Inflammatory macrophage treated with lipopolysaccharide for 1 hour (primary cell): Measurements from ENCODE around the gene INPP5F.

Experiments used
- DNase-seq, 2 donors: peaks; one replicate each; pipeline ENCODE4 v3.0.0-alpha.2; 2020 to 2022

Gene INPP5F, protein sequence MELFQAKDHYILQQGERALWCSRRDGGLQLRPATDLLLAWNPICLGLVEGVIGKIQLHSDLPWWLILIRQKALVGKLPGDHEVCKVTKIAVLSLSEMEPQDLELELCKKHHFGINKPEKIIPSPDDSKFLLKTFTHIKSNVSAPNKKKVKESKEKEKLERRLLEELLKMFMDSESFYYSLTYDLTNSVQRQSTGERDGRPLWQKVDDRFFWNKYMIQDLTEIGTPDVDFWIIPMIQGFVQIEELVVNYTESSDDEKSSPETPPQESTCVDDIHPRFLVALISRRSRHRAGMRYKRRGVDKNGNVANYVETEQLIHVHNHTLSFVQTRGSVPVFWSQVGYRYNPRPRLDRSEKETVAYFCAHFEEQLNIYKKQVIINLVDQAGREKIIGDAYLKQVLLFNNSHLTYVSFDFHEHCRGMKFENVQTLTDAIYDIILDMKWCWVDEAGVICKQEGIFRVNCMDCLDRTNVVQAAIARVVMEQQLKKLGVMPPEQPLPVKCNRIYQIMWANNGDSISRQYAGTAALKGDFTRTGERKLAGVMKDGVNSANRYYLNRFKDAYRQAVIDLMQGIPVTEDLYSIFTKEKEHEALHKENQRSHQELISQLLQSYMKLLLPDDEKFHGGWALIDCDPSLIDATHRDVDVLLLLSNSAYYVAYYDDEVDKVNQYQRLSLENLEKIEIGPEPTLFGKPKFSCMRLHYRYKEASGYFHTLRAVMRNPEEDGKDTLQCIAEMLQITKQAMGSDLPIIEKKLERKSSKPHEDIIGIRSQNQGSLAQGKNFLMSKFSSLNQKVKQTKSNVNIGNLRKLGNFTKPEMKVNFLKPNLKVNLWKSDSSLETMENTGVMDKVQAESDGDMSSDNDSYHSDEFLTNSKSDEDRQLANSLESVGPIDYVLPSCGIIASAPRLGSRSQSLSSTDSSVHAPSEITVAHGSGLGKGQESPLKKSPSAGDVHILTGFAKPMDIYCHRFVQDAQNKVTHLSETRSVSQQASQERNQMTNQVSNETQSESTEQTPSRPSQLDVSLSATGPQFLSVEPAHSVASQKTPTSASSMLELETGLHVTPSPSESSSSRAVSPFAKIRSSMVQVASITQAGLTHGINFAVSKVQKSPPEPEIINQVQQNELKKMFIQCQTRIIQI

GRCh38 chr10:119725828-119726675, at the start of gene INPP5F:
INPP5F (plus strand) TSS chr10:119726050; CDS start chr10:119726263, 213 bp downstream.
- peak; percentile 98 to 99 for DNase-seq

DNA sequence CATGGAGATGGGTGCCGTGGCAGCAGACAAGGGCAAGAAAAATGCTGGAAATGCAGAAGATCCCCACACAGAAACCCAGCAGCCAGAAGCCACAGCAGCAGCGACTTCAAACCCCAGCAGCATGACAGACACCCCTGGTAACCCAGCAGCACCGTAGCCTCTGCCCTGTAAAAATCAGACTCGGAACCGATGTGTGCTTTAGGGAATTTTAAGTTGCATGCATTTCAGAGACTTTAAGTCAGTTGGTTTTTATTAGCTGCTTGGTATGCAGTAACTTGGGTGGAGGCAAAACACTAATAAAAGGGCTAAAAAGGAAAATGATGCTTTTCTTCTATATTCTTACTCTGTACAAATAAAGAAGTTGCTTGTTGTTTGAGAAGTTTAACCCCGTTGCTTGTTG, 48.7 kb upstream of the INPP5F start:
- DNase-seq, result no peak

DNA sequence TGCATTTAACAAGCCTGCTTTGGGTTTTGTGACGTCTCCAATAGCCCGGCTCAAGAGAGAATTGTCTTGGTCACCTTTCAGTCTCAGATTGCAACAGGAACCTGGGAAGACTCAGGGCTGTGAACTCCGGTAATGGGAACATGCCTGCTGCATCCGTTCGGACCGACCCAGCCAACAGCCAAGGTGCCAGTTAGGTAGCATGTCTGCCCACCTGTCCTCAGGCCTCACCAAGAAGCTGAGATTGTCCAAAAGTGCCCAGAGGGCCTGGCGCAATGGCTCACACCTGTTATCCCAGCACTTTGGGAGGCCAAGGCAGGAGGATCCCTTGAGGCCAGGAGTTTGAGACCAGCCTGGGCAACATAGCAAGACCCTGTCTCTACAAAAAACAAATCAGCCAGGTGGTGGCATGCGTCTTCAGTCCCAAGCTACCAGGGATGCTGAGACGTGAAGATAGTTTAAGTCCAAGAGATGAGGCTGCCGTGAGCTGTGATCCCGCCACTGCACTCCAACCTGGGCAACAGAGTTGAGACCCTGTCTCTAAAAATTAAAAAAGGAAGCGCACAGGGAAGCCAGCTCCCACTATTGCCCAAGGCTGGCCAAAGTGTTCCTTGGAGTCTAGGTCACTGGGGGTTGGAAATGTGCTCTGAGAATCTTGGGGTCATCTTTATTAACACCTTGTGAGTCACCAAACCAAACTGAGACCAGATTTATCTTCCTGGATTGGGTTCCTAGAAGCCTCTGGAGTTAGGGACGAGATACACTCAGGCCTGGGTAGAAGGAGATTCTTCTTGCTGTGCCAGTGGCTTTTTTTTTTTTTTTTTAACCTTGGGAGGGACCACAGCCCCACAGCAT, 47.7 kb upstream of the INPP5F start:
- no peak for DNase-seq

DNA sequence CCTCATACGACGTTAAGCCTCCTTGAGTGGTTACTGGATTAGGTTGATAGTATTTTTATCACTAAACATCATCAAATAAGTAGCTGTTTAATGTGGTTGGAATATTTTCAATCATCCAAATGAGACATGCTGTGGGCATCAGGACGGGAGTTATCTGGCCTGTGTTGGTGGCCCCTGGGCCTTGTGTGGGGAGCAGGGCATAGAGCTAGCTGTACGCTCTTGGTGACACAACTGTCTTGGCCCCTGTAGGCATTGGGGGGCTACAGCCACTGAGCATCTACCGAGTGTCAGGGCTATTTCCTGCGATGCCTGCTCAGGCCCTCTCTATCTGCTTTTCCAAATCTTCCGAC, 46.4 kb upstream of the INPP5F start:
- no peak for DNase-seq

DNA sequence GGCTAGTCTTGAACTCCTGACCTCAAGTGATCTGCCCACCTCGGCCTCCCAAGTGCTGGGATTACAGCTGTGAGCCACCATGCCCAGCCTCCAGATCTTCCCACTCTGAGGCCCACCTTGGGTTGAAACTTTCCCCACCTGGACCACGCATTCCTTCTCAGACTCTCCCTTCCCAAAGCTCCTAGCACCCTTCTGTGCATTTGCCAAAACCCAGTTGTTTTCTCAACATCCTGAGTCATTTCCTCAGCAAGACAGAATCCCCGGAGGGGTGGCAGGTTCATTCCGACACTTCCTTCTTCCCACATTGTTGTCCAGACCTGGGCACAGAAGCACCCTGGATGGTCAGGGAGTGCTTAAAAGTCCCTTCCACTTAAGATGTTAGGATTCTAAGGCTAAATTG, 45.8 kb upstream of the INPP5F start:
- DNase-seq, result peak; percentile 70 to 86

- DNase-seq, result peak; percentile 18 to 67
Measured at GRCh38 chr10:119680650-119681081, 45.2 kb upstream of the INPP5F start.

- DNase-seq, result peak; percentile 80 to 90
Measured at GRCh38 chr10:119686465-119687191, 39.2 kb upstream of the INPP5F start.

DNA sequence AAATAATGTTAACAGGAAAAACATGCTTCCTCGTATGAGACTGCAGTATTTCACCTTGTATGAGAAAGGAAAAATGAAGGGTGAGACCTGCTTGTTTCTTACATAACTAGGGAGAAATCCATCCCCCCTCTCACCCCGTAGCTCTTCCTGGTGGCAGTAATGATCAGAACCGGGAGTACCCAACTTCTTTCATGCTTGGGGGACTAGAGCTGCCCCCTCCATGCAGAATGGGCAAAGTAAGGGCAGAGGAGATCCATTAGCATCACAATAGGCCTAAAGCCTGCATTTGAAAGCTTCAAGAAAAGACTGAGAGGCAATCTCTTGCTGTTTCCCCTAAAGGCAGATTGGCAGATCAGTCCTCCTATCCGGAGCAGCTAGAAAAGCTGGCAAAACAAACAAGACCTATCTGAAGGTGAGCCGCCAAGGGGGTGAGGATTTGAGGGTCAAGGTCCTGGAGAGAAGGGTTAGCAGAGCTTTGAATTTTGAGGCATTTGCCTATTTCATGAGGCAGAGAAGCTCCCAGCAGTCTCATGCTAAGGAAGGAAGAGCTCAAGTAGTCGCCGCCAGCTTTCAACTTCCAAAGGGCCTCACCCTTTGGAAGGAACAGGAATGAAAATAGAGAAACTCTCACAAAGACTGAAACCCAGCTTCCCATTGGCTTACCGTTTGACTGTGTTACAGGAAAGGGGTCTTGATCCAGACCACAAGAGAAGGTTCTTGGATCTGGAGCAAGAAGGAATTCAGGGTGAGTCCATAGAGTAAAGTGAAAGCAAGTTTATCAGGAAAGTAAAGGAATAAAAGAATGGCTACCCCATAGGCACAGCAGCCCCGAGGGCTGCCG, 38.4 kb upstream of the INPP5F start:
- no peak for DNase-seq

- peak in 1 of 2 donors; percentile 33 for DNase-seq
Measured at GRCh38 chr10:119688033-119688508, 37.8 kb upstream of the INPP5F start.

DNA sequence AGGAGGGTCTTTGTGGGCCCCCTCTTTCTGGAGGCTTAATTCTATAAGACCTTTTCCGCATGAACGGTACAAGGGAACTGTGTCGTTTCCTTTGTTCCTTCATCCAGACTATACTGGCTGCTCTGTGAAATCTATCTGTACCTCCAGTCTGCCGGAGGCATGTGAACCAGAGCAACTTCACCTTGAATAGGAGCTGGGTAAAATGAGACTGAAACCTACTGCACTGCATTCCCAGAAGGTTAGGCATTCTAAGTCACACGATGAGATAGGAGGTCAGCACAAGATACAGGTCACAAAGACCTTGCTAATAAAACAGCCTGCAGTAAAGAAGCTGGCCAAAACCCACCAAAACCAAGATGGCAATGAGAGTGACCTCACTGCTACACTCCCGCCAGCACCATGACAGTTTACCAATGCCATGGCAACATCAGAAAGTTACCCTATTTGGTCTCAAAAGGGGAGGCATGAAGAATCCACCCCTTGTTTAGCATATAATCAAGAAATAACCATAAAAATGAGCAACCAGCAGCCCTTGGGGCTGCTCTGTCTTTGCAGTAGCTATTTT, 36.8 kb upstream of the INPP5F start:
- DNase-seq, result no peak

GRCh38 chr10:119691726-119692125, 34.1 kb upstream of the INPP5F start:
- no peak for DNase-seq

DNA sequence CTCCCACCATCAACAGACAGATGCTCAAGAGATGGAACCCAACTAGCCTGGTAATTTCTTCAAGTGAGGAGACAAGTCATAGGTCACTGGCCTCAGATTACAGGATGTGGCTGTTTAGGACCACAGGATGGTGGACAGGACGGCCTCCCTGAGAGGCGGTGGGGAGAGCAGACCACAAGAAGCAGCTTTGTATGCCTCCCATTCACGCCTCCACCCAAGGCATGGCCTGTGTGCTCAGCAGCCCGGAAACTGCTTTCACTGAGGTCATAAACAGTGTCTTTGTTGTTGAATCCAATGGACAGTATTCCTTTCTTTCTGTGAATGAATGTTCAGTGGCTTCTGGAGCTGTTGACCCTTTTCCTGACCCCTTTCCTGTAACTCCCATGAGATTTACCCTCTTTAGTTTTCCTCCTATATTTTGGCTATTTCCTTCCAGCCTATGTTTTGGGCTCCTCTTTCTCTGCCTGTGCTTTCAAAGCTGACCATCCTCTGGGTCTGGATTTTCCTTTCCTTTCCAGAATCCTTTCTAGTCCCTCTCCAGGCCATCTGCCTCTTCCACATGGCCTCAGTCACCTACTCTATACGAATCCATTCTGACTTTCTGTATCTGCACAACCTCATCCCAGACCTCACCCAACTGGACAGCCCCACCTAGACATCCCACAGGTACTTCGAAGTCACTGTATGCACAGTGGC, 32.4 kb upstream of the INPP5F start:
- DNase-seq, result no peak

- no peak for DNase-seq
Measured at GRCh38 chr10:119694608-119695007, 31.2 kb upstream of the INPP5F start.

DNA sequence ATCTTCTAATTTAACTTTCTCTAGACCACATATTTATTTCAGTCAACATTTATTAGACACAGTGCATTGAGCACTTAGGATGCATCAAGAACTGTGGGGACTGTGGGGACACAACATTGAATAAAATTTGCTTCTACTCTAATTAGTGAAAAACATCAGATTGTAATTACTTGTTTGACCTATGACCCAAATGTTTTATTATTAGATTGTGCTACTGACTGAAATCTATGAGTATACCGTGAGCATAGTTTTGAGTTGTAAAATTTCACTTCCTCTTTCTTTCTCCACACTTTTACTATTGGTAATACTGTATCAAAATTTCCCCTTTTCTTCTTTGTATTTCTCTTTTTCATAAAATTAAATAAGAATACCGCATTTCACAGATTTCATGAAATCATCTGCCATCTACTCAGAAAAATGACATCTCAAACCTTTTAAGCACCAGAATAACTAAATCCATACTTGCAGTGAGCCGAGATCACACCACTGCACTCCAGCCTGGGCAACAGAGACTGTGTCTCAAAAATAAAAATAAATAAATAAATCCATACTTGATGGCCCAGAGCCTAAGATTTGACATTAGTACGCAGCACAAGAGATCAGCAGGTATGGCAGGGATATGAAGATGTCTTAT, 25.4 kb upstream of the INPP5F start:
- peak; percentile 64 to 75 for DNase-seq

DNA sequence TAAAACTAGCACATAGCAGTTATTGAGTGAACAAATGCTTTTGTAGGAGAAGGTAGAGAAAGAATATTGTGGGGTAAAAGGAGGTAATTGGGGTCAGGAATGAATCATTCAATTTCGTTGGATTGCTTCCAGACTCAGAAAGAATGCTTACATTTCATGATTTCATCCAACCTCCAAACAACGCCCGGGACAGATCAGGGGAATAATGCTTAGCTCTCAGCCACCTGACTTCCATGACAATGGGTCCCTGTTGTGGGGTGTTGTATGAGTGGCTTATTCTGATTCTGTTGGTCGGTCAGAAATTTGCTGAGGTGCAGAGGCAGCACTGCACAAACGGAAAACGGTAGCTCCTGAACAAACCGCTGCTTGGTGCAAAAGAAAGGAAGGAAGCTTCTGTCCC, 24.0 kb upstream of the INPP5F start:
- no peak for DNase-seq

DNA sequence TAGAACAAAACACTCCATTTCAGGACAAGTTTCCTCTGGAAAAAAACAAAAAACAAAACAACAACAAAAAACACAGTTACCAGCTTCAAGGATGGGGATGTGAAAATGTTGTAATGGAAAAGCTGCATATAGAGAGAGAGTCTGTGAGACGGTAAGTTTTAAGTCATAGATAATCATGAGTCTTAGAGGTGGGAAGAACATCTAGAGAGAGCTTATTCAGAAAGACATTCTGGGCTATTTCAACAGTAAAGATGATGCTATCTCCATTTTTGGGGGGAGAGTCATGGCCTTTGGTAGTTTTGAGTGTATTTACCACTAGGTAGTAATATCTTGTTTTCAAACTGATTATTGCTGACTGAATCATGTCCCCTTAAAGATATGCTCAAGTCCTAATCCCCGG, 23.3 kb upstream of the INPP5F start:
- DNase-seq, result peak in 1 of 2 donors; percentile 59

- peak; percentile 64 to 82 for DNase-seq
Measured at GRCh38 chr10:119703903-119704508, 21.8 kb upstream of the INPP5F start.

- no peak for DNase-seq
Measured at GRCh38 chr10:119705434-119705831, 20.4 kb upstream of the INPP5F start.
